NCI-H2196 treated with DMSO at 0.1 percent for 48 hours (cell line): ENCODE measurements around the gene TMC4.
A peak's percentile ranks its signal among the peaks of the same experiment; 100 is the strongest.
"Not testable (repeated sequence)": the region's sequence is repeated elsewhere in the genome, so short reads cannot be mapped to it uniquely, and the experiment has no call there.

Source experiments
- DNase-seq: peaks from one replicate; lab custom pipeline; 2025; ENCODE audit not compliant: unreplicated experiment; lab: John Stamatoyannopoulos, UW

The TMC4 gene

GRCh38 chr19:54203151-54203611, 30.2 kb upstream of the TMC4 start:
- DNase-seq = no peak

GRCh38 chr19:54201980-54202379, 29.0 kb upstream of the TMC4 start:
- no peak for DNase-seq

DNA sequence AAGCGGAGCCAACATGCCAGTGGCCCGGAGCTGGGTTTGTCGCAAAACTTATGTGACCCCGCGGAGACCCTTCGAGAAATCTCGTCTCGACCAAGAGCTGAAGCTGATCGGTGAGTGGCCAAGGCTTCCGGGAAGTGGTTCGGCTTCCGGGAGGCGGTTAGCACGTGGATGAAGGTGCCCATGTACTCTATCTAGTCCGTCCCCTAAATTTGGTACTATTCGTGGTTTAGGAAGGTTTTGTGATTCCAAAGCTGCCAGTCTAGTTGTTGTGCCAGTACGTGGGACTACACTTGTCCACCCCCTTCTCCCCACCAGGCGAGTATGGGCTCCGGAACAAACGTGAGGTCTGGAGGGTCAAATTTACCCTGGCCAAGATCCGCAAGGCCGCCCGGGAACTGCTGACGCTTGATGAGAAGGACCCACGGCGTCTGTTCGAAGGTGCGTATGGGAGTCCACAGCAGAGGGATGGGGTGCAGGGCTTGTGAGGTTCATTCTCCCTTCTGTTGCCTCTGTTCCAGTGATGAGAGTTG, 28.3 kb upstream of the TMC4 start:
- DNase-seq = no peak

- no peak for DNase-seq
These were observed 26.4 kb upstream of the TMC4 start for GRCh38 chr19:54199401-54199800.

DNA sequence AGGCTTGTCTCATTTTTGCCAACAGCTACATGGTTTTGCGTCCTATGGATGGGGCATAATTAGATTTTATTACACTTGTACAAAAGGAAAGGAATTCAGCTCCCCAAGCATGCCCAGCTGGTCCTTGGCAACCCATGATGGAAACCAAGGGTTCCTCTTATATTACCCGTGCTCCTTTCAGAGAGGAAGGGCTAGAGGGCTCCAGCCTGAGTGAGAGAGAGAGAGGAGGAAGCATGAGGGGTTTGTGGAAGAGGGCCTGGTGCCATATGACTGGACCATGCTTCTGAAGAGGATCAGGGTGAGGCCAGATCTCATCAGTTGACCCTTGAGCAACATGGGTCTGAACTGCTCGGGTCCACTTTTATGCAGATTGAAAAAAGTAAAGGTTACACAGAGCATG, 24.2 kb upstream of the TMC4 start:
- no peak for DNase-seq

DNA sequence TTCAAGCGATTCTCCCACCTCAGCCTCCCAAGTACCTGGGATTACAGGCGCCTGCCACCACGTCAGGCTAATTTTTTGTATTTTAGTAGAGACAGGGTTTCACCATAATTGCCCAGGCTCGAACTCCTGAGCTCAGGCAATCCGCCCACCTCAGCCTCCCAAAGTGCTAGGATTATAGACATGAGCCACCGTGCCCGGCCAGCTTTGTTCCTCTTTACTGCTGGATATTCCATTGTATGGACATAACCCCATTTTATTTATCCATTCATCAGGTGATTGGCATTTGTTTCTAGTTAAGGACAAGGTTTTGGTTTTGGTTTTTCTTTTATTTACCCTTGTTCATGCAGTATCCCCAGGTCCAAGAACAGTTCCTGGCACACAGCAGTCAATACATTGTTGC, 23.6 kb upstream of the TMC4 start:
- no peak for DNase-seq

DNA sequence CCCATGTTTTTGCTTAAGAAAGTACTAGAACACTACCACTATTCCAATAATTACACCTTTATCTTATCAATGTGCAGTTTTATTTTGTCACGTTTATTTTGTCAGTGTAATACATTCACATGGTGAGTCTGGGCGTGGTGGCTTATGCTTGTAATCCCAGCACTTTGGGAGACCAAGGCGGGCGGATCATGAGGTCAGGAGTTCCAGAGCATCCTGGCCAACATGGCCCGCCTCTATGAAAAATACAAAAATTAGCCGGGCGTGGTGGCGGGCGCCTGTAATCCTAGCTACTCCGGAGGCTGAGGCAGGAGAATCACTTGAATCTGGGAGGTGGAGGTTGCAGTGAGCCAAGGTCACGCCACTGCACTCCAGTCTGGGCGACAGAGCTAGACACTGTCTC, 21.5 kb upstream of the TMC4 start:
- DNase-seq = not testable (repeated sequence)

- DNase-seq = no peak
These were observed 20.1 kb upstream of the TMC4 start for GRCh38 chr19:54193011-54193410.

GRCh38 chr19:54191811-54192453, 19.0 kb upstream of the TMC4 start:
- DNase-seq = no peak

GRCh38 chr19:54191011-54191810, 18.3 kb upstream of the TMC4 start, which contains the start of gene TSEN34:
Gene TSEN34, plus strand, starts transcription at chr19:54191308. Its CDS starts 57 bp downstream, at chr19:54191365.
- DNase-seq = peak; percentile 74

DNA sequence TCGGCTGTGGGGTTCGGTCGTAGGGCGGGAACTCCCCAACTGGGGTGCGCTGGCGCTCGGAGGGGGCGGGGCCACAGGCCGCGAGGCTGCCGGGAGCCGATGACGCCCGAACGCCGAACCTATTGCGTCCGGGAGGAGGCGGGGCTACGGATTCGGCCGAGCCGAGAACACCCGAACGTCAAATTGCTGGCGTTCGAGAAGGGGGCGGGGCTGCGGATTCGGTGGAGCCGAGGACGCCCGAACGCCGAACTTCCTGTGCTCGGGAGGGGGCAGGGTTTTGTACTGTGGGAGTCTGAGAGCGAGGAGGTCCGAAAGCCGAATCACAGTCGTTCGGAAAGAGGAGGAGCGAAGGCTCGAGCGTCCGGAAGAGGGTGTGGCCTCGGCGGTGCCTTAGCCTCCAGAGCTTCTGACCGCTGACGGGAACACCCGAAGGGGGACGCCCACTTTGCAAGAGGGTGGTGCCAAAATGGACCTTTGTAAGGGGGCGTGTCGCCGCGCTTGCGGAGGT, 17.6 kb upstream of the TMC4 start:
- peak; percentile 99 for DNase-seq

- peak; percentile 99 for DNase-seq
These were observed 17.0 kb upstream of the TMC4 start for GRCh38 chr19:54189735-54190502.

GRCh38 chr19:54189145-54189734, 16.3 kb upstream of the TMC4 start, which contains the start of gene MBOAT7:
Gene MBOAT7, minus strand, starts transcription at chr19:54189580. Its CDS starts 1,072 bp downstream, at chr19:54188508.
- peak; percentile 63 for DNase-seq

GRCh38 chr19:54188215-54188871, 15.4 kb upstream of the TMC4 start:
- DNase-seq = no peak

DNA sequence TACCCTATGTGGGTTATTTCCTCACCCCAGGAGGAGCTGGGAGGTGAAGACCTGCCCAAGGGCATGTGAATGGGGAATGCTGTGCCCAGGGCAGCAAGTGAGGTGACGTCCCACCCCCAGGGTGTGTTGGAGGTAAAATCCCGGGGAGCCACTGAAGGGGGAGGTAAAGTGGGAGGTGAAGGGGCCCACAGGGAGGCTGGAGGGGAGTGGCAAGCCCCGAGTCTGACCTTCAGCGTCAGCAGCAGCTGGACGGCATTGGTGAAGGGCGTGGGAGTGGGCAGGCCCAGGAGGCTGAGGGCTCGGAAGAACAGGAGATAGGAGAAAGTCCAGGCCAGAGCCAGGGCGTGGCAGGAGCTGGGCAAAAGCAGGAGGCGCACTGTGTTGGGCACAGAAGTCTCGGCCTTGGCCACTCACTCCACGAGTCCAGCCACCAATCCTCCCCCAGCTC, 14.0 kb upstream of the TMC4 start:
- no peak for DNase-seq

GRCh38 chr19:54186351-54186750, 13.4 kb upstream of the TMC4 start:
- DNase-seq = no peak

GRCh38 chr19:54183431-54183830, 10.5 kb upstream of the TMC4 start:
- DNase-seq = no peak

- not testable (repeated sequence) for DNase-seq
These were observed 8.9 kb upstream of the TMC4 start for GRCh38 chr19:54181894-54182293.

- no peak for DNase-seq
These were observed 7.7 kb upstream of the TMC4 start for GRCh38 chr19:54180691-54181091.

- peak; percentile 98 for DNase-seq
These were observed 7.0 kb upstream of the TMC4 start for GRCh38 chr19:54179921-54180461.
